CD14-positive monocyte (primary cell): ENCODE data around the gene FRS2. TPM values are rescaled to one million over a fixed set of nuclear protein-coding genes. Genes with fewer than 3 reads are reported as not detected.

Experiments used
- DNase-seq, 3 donors: peaks; one replicate each; pipeline ENCODE4 v3.0.0-alpha.2; 2011 to 2022
- H2AFZ ChIP-seq: 2 replicates; pipeline ENCODE4 v1.6.0; 2012; ENCODE audit warnings: mild to moderate bottlenecking, low read depth, low read length, inconsistent platforms; ENCODE audit not compliant: insufficient read depth, poor library complexity, severe bottlenecking
- H3K27ac ChIP-seq, 2 donors: 1 replicate in 1 of 2; 2 replicates in 1 of 2; pipeline ENCODE4 v1.5.1; 2012 to 2013; ENCODE audit warnings: low read length in 2 of 2, control low read depth in 1 of 2, inconsistent platforms in 1 of 2, low read depth in 1 of 2, mild to moderate bottlenecking in 1 of 2
- H3K27me3 ChIP-seq, 2 donors: one replicate each; pipeline versions ENCODE4 v1.6.0 to v1.6.1; 2011 to 2013; ENCODE audit warnings: low read length in 2 of 2; ENCODE audit not compliant: control insufficient read depth in 2 of 2, insufficient read depth in 2 of 2
- H3K36me3 ChIP-seq, 2 donors: replicated peaks in 1 of 2; 1 replicate in 1 of 2; 2 replicates in 1 of 2; pipeline versions ENCODE4 v1.5.1 to v1.6.1; 2012 to 2013; ENCODE audit warnings: low read length in 2 of 2, control low read depth in 1 of 2, inconsistent platforms in 1 of 2, mild to moderate bottlenecking in 1 of 2; ENCODE audit not compliant: insufficient read depth in 2 of 2, control insufficient read depth in 1 of 2
- H3K4me1 ChIP-seq, 2 donors: 1 replicate in 1 of 2; 2 replicates in 1 of 2; pipeline versions ENCODE4 v1.5.1 to v1.6.1; 2012 to 2013; ENCODE audit warnings: low read length in 2 of 2, control low read depth in 1 of 2, inconsistent platforms in 1 of 2, mild to moderate bottlenecking in 1 of 2, moderate library complexity in 1 of 2; ENCODE audit not compliant: insufficient read depth in 2 of 2, control insufficient read depth in 1 of 2
- H3K4me2 ChIP-seq: replicated peaks from 2 replicates; pipeline ENCODE3; 2012; ENCODE audit warnings: low read length, moderate library complexity, mild to moderate bottlenecking; ENCODE audit not compliant: poor library complexity, severe bottlenecking; ENCODE audit errors: extremely low read depth
- H3K4me3 ChIP-seq, 3 experiments: fragments of 200-600 bp in 1 of 3; sonication (generic) in 1 of 3; replicated peaks in 1 of 3; 1 replicate in 2 of 3; 2 replicates in 1 of 3; pipeline ENCODE4 v1.5.1; 2011 to 2013; ENCODE audit warnings: low read length in 3 of 3, mild to moderate bottlenecking in 3 of 3, control low read depth in 2 of 3, low read depth in 2 of 3, inconsistent platforms in 1 of 3, moderate library complexity in 1 of 3
- H3K79me2 ChIP-seq: 2 replicates; pipeline ENCODE4 v1.6.0; 2012; ENCODE audit warnings: mild to moderate bottlenecking, control low read depth, inconsistent platforms, low read length, moderate library complexity; ENCODE audit not compliant: insufficient read depth
- H3K9ac ChIP-seq: 2 replicates; pipeline ENCODE4 v1.6.0; 2017; ENCODE audit warnings: low read length, mild to moderate bottlenecking; ENCODE audit not compliant: insufficient read depth, poor library complexity, severe bottlenecking
- H3K9me3 ChIP-seq, 2 donors: replicated peaks in 1 of 2; 1 replicate in 1 of 2; 2 replicates in 1 of 2; pipeline versions ENCODE4 v1.5.1 to v1.6.1; 2012 to 2013; ENCODE audit warnings: low read length in 2 of 2, control low read depth in 1 of 2; ENCODE audit not compliant: control insufficient read depth in 1 of 2, insufficient read depth in 1 of 2
- H4K20me1 ChIP-seq: 2 replicates; pipeline ENCODE4 v1.6.0; 2012; ENCODE audit warnings: mild to moderate bottlenecking, low read length, control low read depth, moderate library complexity; ENCODE audit not compliant: insufficient read depth
- H3K27ac Mint-ChIP-seq, 7 donors: one replicate each; pipeline ENCODE4 v1.8.0; 2020; ENCODE audit warnings: mild to moderate bottlenecking in 7 of 7, mixed read lengths in 7 of 7, moderate library complexity in 6 of 7, inconsistent platforms in 2 of 7
- H3K27me3 Mint-ChIP-seq, 3 donors: one replicate each; pipeline ENCODE4 v1.8.0; 2021 to 2022; ENCODE audit warnings: low read depth in 3 of 3, mild to moderate bottlenecking in 3 of 3, mixed read lengths in 3 of 3, moderate library complexity in 3 of 3, inconsistent platforms in 1 of 3
- H3K36me3 Mint-ChIP-seq, 2 donors: one replicate each; pipeline ENCODE4 v1.8.0; 2020; ENCODE audit warnings: mixed read lengths in 2 of 2, inconsistent platforms in 1 of 2, mild to moderate bottlenecking in 1 of 2
- H3K4me1 Mint-ChIP-seq: one replicate; pipeline ENCODE4 v1.8.0; 2020; ENCODE audit warnings: mild to moderate bottlenecking, mixed read lengths
- H3K4me3 Mint-ChIP-seq, 2 donors: one replicate each; pipeline ENCODE4 v1.8.0; 2020; ENCODE audit warnings: mild to moderate bottlenecking in 2 of 2, mixed read lengths in 2 of 2, moderate library complexity in 1 of 2
- H3K9me3 Mint-ChIP-seq, 7 donors: one replicate each; pipeline ENCODE4 v1.8.0; 2020 to 2022; ENCODE audit warnings: mixed read lengths in 7 of 7, mild to moderate bottlenecking in 6 of 7, moderate library complexity in 6 of 7, inconsistent platforms in 2 of 7
- WGBS: methylation state at CpG from one replicate; pipeline ENCODE4 v1.1.5; 2013; ENCODE audit warnings: missing lambda C conversion rate; ENCODE audit not compliant: insufficient coverage; 5-methylcytosine and 5-hydroxymethylcytosine counted together
- intact Hi-C, 2 donors: fragments of 100-400 bp; cut with micrococcal nuclease; formaldehyde crosslinking; loops; one replicate each; pipeline versions ENCODE4 v1.15.0 to v1.15.1; 2023
- polyA plus RNA-seq, 3 donors: library from polyadenylated mRNA; depleted of rRNA in 1 of 3; unstranded in 2 of 3; stranded (reverse) in 1 of 3; fragments of 300-500 nt in 2 of 3; fragments of >200 nt in 1 of 3; fragmentation: Illumina TruSeq in 2 of 3; gene quantifications; 1 replicate in 2 of 3; 2 replicates in 1 of 3; pipeline ENCODE4 v1.2.3, GENCODE V29; 2012 to 2021
- TF ChIP-seq, protein P1 (sequence below): fragments of 200-600 bp; IDR thresholded peaks from one replicate; pipeline ENCODE4 v1.8.0; 2022; ENCODE audit warnings: antibody characterized with exemption, mild to moderate bottlenecking

FRS2 gene
- polyA plus RNA-seq, 3 donors = 6.8 to 13.6 (median 13.0) TPM

DNA sequence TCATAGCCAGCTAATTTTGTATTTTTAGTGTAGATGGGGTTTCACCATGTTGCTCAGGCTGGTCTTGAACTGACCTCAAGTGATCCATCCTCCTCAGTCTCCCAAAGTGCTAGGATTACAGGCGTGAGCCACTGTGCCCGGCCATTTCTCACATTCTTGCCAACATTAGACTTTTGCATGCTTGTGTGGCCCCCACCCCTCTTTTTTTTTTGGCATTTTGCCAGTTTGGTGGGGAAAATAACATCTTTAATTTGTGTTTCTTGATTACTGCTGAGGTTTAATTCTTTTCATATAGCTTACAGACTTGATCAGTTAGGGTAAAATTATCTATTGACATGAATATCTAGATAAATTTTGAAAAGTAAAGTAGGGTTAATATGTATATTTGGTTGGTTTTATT is 118.9 kb downstream of the FRS2 start:
- no peak overlapping the region for H2AFZ ChIP-seq
- Mint-ChIP-seq H3K27ac (peak overlapping the region in 1 of 7 donors; percentile 69), H3K27me3 (no peaks in the 10 kb centered on the region), H3K36me3 (peaks cover 55 to 63% of the 10 kb centered on the region in 2 donors), H3K4me3 (no peak overlapping the region), H3K9me3 (no peaks in the 10 kb centered on the region), H3K4me1 (peaks cover 7% of the 10 kb centered on the region)
- H3K27ac ChIP-seq = no peak overlapping the region
- H3K9me3 ChIP-seq = no peaks in the 10 kb centered on the region
- H3K36me3 ChIP-seq = peaks cover 69 to 72% of the 10 kb centered on the region in 2 donors
- WGBS = no CpG with 5 or more reads among the region's 2 CpGs
- peaks cover 24% of the 10 kb centered on the region for H3K79me2 ChIP-seq
- H4K20me1 ChIP-seq = no peaks in the 10 kb centered on the region
- peaks cover 9 to 13% of the 10 kb centered on the region in 2 donors for H3K4me1 ChIP-seq
- TF ChIP-seq, protein P1, sequence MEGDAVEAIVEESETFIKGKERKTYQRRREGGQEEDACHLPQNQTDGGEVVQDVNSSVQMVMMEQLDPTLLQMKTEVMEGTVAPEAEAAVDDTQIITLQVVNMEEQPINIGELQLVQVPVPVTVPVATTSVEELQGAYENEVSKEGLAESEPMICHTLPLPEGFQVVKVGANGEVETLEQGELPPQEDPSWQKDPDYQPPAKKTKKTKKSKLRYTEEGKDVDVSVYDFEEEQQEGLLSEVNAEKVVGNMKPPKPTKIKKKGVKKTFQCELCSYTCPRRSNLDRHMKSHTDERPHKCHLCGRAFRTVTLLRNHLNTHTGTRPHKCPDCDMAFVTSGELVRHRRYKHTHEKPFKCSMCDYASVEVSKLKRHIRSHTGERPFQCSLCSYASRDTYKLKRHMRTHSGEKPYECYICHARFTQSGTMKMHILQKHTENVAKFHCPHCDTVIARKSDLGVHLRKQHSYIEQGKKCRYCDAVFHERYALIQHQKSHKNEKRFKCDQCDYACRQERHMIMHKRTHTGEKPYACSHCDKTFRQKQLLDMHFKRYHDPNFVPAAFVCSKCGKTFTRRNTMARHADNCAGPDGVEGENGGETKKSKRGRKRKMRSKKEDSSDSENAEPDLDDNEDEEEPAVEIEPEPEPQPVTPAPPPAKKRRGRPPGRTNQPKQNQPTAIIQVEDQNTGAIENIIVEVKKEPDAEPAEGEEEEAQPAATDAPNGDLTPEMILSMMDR = no peak
- DNase-seq = no peak
- no peak overlapping the region for H3K9ac ChIP-seq
- H3K27me3 ChIP-seq = no peaks in the 10 kb centered on the region
- intact Hi-C loops = no loop called here
- no peak overlapping the region for H3K4me3 ChIP-seq
- H3K4me2 ChIP-seq = no peak overlapping the region

DNA sequence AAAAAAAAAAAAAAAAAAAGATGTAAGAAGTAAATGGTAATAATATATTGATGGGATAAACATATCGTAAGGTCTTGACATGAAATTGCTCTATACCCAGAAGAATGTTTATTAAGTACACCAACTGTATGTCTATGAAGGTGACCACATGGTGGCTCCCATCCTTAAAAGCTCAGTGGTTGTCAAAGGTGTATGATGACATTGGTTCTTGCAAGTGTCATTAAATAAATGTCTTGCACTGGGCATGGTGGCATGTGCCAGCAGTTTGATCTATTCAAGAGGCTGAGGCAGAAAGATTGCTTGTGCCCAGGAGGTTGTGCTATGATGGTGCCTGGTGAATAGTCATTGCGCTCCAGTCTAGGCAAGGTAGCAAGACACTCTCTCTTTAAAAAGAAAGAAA is 125.5 kb downstream of the FRS2 start:
- Mint-ChIP-seq H3K9me3 (no peaks in the 10 kb centered on the region), H3K27me3 (peaks cover 0 to 2% (median 0%) of the 10 kb centered on the region in 3 donors), H3K4me1 (no peaks in the 10 kb centered on the region), H3K4me3 (no peak overlapping the region), H3K36me3 (peaks cover 76 to 91% of the 10 kb centered on the region in 2 donors), H3K27ac (peak overlapping the region in 1 of 7 donors; percentile 68)
- no peaks in the 10 kb centered on the region for H3K9me3 ChIP-seq
- no peak for DNase-seq
- H3K79me2 ChIP-seq = no peaks in the 10 kb centered on the region
- no peaks in the 10 kb centered on the region for H4K20me1 ChIP-seq
- no peak overlapping the region for H2AFZ ChIP-seq
- no peak overlapping the region for H3K27ac ChIP-seq
- TF ChIP-seq, protein P1 = no peak
- no peaks in the 10 kb centered on the region for H3K4me1 ChIP-seq
- no peak overlapping the region for H3K4me3 ChIP-seq
- intact Hi-C loops = no loop called here
- WGBS = 100% methylated on average over 1 of the region's 2 CpGs
- H3K27me3 ChIP-seq = no peaks in the 10 kb centered on the region
- no peak overlapping the region for H3K9ac ChIP-seq
- H3K36me3 ChIP-seq = peaks cover 94 to 100% of the 10 kb centered on the region in 2 donors
- no peak overlapping the region for H3K4me2 ChIP-seq
